Measurements from ENCODE around the gene SENP7.
"Not testable (repeated sequence)": the region's sequence is repeated elsewhere in the genome, so short reads cannot be mapped to it uniquely, and the experiment has no call there.

Gene SENP7

DNA sequence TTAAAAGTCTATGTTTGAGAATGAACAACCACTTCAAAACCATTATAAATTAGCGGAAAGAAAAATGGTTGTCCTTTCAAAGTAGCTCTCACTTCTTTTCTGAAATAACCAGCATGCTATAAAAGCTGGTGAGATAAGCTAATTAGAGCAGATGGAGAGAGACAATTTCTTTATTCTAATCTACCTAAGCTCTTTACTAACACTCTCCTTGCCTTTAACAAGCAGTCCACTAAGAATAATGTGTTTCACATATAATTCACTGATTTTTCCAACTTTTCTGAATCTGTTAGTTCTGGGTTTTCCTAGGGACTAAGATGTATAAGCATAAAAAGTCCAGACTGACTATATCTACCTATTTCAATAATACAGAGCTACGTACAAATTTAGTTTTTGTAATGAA is 192.5 kb downstream of the SENP7 start, which contains the start of gene IMPG2:
TSS of gene IMPG2 (minus strand) at position 101 of the 400 bp plus-strand sequence. CDS start 203 bp downstream, outside the sequence.
- no peak for DNase-seq

DNA sequence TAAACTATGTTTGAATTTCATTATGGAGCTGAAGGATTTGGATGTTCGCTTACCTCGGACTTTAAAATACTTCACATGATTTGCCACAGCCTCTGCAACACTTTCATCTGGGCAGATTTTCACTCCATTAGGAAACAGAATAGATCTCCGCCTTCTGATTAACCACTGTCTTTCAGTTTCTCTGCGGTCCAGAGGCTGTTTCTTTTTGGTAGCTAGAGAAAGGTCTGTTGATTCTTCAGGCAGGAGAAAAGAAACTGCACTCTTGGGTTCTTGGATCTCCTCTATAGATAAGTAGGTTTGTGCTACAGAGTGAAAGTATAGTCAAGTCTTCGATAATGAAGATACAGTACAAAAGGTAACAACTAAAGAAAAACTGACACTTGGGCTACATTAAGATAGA is 193.5 kb downstream of the SENP7 start:
- no peak for DNase-seq

DNA sequence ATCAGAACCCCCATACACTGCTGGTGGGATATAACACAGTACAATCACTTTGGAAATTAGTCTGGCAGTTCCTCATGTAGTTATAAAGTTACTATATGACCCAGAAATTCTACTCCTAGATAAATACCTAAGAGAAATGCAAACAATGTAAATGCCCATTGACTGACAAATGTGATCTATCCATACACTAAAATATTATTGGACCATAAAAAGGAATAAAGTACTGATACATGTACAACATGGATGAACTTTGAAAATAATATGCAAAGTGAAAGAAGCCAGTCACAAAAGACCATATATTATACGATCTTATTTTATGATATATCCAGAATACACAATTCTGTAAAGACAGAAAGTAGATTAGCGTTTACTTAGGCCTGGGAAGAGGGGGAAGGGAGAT is 200.5 kb downstream of the SENP7 start:
- DNase-seq = no peak

DNA sequence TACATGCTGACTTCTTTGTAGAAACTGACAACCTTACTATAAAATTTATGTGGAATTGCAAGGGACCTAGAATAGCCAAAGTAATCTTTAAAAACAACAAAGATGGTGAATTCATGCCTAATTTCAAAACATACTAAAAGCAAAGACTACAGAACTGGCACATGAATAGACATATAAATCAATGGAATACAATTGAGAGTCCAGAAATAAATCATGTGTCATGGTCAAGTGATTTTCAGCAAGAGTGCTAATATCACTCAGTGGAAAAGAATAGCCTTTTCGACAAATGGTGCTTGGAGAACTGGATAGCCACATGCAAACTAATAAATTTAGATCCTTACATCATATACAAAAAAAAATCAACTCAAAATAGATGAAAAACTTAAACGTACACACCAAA is 201.3 kb downstream of the SENP7 start:
- no peak for DNase-seq

DNA sequence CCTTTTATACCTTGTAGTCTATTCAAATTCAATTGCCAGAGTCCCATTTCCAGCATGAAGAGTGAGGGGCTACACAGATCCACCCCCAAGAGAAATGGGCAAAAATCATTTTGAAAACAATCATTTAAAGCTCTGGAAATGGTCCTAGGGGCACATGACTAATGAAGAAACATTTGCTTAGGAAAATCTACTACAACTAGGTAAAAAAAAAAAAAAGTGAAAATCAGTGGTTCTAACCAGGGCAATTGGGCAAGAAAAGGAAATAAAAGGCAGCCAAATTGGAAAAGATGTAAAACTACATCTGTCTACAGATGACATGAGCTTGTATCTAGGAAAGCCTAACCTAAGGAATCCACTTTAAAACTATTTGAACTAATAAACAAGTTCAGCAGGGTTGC is 202.0 kb downstream of the SENP7 start:
- no peak for DNase-seq

DNA sequence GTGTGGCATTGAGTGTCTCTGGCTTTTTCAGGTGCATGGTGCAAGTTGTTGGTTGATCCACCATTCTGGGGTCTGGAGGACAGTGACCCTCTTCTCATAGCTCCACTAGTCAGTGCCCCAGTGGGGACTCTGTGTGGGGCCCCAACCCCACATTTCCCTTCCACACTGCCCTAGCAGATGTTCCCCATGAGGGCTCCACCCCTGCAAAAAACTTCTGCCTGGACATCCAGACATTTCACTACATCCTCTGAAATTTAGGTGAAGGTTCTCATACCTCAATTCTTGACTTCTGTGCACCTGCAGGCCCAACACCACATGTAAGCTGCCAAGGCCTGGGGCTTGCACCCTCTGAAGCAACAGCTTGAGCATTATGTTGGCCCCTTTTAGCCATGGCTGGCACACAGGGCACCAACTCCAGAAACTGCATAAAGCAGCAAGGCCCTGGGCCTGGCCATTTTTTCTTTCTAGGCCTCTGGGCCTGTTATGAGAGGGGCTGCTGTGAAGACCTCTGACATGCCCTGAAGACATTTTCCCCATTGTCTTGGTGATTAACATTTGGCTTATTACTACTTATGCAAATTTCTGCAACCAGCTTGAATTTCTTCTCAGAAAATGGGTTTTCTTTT is 204.8 kb downstream of the SENP7 start:
- not testable (repeated sequence) for DNase-seq

DNA sequence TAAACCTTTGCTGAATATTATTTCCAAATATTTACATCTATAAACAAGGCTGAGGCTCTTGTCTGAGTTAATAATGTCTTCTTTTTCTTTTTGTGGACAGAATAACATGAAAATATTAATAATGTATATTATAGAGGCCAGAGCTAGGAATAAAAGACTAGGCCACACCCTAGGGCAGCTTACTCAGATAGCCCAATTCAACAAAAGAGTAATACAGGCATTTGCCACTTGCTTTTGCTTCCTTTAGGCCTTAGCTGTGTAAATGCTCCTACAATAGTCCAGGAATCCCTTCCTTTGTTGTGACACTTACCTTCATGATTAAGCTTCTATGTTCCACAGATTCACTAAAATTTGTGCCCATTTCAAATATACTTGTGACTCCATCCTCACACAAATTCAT is 209.2 kb downstream of the SENP7 start:
- no peak for DNase-seq

DNA sequence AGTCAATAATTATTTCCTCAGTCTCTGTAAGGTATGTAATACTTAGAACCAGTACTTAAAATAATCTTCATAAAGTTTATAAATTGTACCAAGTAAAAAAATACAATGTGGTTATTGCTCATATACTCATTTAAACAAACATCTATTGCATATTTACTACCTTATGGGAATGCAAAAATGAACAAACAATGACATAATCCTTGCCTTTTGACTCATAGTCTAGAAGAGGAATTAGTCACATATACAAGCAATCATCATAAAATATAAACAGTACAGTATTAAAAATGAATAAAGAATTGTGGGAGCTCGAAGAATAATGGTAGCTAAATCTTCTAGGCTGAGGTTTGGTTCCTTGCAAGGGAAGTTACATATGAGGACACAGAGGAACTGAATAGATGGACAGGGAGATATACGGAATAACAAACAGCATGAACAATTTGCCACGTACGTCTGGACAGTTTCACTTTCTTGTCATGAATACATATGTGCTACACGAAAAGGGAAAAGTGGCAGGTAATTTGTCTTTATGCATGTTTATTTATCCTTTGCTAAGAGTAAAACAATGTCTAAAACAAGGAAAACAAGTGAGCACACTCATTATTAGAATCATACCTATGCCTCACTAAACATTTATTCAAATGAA is 209.8 kb downstream of the SENP7 start:
- DNase-seq = no peak

DNA sequence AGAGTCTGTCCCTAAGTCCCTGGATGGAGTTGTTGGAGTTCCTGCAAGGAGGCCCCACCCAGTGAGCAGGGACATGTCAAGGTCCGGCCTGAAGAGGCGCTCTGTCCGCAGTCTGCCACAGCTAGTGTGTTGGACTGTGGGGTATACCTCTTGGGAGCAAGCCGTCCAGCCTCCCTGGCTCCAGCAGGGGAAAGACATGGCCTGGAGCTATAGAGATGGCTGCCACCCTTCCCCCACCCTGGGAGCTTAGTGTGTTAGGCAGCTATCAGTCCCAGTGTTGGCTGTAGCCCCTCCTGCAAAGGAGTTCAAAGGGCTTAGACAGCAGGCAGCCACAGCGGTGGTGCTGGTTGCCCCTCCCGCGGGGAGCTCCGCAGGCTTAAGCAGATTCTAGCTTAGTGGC is 212.9 kb downstream of the SENP7 start:
- DNase-seq = no peak

DNA sequence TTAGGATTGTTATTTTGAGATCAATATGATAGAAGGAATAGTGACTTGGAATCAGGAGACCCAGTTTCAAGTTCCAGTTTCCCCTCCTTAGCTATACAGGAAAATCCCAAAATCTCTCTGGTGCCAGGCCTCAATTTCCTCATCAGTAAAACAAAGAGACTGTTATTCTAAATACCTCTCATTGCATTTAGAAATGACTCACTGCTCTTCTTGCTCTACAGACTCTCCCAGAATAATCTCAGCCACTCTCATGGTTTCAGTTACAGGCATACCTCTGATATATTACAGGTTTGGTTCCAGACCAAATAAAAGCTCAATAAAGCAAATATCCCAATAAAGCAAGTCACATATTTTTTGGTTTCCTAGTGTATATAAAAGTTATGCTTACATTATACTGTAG is 221.0 kb downstream of the SENP7 start:
- DNase-seq = no peak

DNA sequence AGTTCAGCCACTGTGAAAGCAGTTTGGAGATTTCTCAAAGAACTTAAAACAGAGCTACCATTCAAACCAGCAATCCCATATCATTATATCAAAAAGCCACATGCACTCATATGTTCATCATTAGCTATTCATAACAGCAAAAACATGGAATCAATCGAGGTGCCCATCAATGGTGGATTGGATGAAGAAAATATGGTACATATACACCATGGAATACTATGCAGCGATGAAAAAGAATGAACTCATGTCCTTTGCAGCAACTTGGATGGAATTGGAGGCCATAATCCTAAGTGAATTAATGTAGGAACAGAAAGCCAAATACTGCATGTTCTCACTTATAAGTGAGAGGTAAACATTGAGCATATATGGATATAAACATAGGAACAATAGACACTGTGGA is 224.7 kb downstream of the SENP7 start:
- no peak for DNase-seq

DNA sequence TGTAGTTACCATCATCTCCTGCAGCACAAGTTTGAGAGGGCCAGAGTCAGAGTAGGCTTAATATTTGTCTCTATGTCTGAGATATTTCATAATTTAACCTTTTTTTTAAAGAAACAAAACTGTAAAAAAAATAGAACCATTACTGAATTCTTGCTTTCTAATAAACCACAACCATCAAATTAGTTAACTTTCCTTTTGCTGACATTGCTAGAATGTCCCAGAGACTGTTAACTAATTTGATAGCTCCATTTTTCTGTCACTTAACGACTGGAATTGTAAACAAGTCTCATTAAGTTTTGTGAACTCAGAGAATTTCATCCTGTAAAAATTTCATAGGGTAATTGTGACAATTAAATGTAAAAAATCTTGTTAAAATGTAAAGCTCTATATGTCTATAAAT is 228.3 kb downstream of the SENP7 start:
- DNase-seq = no peak

DNA sequence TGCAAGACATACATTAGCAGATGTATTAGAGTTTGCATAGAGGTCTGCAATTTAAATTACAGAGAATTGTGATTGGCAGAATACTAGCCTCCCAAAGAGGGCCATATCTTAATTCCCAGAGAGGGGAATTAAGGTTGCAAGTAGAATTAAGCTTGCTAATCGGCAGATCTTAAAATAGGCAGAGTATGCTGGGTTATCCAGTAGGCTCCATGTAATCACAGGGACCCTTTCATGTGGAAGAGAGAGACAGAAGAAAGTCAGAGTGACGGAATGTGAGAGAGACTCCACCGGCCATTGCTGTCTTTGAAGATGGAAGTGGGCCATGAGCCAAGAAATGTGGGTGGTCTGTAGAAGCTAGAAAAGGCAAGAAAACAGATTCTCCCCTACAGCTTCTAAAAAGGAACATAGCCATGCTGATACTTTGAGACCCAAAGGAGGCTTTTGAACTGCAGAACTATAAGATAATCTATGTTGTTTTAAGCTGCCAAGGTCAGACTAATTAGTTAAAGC is 231.4 kb downstream of the SENP7 start:
- no peak for DNase-seq

DNA sequence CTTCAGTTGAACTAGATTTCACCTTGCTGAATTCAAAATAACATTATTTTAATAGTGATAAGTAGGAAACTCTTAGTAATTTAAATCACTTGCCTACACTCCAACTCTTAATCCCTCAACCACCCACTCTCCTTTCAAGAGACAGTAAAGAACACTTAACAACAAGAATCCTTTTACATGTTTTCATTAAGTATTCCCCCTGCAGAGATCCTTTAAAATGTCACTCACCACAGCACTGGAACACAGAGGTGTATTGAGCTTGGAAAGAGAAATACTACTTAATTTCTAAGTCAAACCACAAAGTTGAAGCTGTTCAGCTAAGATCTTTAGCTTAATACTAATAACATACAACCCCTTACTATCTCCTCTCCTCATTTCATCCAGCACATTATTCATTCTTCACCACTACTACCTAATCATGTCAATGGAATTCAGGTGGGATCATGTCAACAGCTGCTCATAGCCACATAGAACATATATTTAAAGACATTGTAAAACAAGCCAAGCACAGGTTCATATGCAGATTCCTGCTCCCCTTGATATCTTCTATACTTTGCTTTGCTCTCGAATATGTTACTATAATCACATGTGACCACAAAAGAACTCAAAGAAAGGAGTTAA is 233.1 kb downstream of the SENP7 start:
- no peak for DNase-seq

DNA sequence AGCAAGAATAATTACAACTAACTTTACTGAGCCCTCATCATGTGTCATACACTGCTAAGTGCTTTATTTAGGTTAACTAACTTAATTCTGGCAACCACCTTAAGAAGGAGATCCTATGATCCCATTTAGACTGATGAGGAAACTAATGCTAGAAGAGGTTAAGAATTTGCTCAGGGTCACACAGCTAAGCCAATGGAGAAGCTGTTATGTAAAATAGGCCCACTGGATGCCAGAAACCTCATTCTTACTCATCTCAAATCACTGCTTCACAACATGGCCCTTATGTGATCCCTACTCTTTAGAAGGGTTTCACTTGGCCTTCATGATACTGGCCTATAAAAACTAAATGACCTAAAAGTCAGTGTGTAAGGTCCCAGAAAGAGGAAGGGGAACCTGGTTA is 233.8 kb downstream of the SENP7 start:
- DNase-seq = no peak

DNA sequence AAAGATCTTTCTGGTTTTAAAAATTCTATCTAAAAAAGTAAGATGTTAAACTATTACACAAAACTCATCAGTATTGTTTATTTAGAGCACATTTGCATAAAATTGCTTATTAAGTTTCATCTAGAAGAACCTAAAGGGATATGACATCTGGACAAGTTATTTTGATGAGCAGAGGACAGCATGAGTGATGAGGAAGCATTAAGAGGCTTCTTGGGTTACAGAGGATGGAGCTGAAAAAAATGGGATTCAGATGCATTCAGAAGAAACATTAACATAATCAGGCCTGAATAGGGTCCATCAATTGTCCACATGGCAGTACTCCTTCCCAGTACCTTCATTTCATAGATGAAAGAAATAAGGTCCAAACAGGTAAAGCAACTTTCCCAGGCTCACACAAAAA is 234.3 kb downstream of the SENP7 start:
- no peak for DNase-seq

Data from stimulated activated naive CD4-positive, alpha-beta T cell (primary cell).